ENCODE results near the gene PTPN1.

DNA sequence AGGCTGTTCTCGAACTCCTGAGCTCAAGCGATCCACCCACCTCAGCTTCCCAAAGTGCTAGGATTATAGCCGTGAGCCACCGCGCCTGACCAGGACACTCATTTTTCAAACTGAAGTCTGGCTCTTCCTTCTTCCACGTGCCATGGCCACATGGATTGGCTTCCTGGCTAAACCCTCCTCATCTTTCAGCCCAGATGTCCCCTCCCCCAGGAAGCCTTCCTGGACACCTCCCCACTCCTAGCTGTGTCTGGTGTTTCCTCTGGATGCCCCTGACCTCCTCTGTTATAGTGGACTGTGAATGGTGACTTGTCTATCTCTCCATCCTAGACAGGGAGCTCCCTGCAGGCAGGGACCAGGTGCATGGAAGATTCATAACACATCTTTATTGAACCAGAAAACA, 124.0 kb downstream of the PTPN1 start:
- TF ChIP-seq POLR2A (IDR thresholded peaks at IDR 0.05; ENCODE audit: insufficient read depth in 1 of 2, low read depth in 2 of 2, low read length in 2 of 2) (no peak), FOSL1 (CRISPR knock-in tag; IDR thresholded peaks at IDR 0.05; ENCODE audit: borderline replicate concordance) (no peak), ZNF441 (CRISPR knock-in tag; IDR thresholded peaks at IDR 0.05; ENCODE audit: borderline replicate concordance) (no peak), ZBTB42 (CRISPR knock-in tag; IDR thresholded peaks at IDR 0.05) (no peak), EP300 (IDR thresholded peaks at IDR 0.05; ENCODE audit: low read depth in 2 of 2, low read length in 2 of 2) (no peak), EP300 (CRISPR knock-in tag; IDR thresholded peaks at IDR 0.05; ENCODE audit: borderline replicate concordance) (no peak), SIN3B (IDR thresholded peaks at IDR 0.05; ENCODE audit: low read length) (no peak), ZKSCAN5 (CRISPR knock-in tag; IDR thresholded peaks at IDR 0.05) (no peak), RFX5 (IDR thresholded peaks at IDR 0.05; ENCODE audit: low read depth, low read length) (no peak), ZNF263 (CRISPR knock-in tag; IDR thresholded peaks at IDR 0.05) (no peak), GATAD2A (CRISPR knock-in tag; IDR thresholded peaks at IDR 0.05) (no peak)
- TF ChIP-seq, protein P1, sequence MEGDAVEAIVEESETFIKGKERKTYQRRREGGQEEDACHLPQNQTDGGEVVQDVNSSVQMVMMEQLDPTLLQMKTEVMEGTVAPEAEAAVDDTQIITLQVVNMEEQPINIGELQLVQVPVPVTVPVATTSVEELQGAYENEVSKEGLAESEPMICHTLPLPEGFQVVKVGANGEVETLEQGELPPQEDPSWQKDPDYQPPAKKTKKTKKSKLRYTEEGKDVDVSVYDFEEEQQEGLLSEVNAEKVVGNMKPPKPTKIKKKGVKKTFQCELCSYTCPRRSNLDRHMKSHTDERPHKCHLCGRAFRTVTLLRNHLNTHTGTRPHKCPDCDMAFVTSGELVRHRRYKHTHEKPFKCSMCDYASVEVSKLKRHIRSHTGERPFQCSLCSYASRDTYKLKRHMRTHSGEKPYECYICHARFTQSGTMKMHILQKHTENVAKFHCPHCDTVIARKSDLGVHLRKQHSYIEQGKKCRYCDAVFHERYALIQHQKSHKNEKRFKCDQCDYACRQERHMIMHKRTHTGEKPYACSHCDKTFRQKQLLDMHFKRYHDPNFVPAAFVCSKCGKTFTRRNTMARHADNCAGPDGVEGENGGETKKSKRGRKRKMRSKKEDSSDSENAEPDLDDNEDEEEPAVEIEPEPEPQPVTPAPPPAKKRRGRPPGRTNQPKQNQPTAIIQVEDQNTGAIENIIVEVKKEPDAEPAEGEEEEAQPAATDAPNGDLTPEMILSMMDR (CRISPR knock-in tag; IDR thresholded peaks at IDR 0.05), result no peak
- TF ChIP-seq, protein P2, sequence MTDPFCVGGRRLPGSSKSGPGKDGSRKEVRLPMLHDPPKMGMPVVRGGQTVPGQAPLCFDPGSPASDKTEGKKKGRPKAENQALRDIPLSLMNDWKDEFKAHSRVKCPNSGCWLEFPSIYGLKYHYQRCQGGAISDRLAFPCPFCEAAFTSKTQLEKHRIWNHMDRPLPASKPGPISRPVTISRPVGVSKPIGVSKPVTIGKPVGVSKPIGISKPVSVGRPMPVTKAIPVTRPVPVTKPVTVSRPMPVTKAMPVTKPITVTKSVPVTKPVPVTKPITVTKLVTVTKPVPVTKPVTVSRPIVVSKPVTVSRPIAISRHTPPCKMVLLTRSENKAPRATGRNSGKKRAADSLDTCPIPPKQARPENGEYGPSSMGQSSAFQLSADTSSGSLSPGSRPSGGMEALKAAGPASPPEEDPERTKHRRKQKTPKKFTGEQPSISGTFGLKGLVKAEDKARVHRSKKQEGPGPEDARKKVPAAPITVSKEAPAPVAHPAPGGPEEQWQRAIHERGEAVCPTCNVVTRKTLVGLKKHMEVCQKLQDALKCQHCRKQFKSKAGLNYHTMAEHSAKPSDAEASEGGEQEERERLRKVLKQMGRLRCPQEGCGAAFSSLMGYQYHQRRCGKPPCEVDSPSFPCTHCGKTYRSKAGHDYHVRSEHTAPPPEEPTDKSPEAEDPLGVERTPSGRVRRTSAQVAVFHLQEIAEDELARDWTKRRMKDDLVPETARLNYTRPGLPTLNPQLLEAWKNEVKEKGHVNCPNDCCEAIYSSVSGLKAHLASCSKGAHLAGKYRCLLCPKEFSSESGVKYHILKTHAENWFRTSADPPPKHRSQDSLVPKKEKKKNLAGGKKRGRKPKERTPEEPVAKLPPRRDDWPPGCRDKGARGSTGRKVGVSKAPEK (CRISPR knock-in tag; IDR thresholded peaks at IDR 0.05; ENCODE audit: borderline replicate concordance), result no peak
- TF ChIP-seq, protein P3, sequence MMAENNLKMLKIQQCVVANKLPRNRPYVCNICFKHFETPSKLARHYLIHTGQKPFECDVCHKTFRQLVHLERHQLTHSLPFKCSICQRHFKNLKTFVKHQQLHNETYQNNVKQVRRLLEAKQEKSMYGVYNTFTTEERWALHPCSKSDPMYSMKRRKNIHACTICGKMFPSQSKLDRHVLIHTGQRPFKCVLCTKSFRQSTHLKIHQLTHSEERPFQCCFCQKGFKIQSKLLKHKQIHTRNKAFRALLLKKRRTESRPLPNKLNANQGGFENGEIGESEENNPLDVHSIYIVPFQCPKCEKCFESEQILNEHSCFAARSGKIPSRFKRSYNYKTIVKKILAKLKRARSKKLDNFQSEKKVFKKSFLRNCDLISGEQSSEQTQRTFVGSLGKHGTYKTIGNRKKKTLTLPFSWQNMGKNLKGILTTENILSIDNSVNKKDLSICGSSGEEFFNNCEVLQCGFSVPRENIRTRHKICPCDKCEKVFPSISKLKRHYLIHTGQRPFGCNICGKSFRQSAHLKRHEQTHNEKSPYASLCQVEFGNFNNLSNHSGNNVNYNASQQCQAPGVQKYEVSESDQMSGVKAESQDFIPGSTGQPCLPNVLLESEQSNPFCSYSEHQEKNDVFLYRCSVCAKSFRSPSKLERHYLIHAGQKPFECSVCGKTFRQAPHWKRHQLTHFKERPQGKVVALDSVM (CRISPR knock-in tag; IDR thresholded peaks at IDR 0.05), result no peak
